Fibroblast of lung (primary cell): ENCODE data around the gene JAKMIP1.

Experiments
- EZH2 ChIP-seq: IDR thresholded peaks from 2 replicates; pipeline ENCODE4 v1.5.1; 2012; ENCODE audit warnings: low read length, control low read depth, mild to moderate bottlenecking; ENCODE audit errors: missing control alignments
- TF ChIP-seq, protein P1 (sequence below), 2 donors: IDR thresholded peaks in 1 of 2; conservative IDR thresholded peaks in 1 of 2; 1 replicate in 1 of 2; 2 replicates in 1 of 2; pipeline ENCODE4 v1.5.1; 2011 to 2012; ENCODE audit warnings: low read length in 2 of 2, control low read depth in 1 of 2, inconsistent platforms in 1 of 2, low read depth in 1 of 2, mild to moderate bottlenecking in 1 of 2

- TF ChIP-seq, protein P1, sequence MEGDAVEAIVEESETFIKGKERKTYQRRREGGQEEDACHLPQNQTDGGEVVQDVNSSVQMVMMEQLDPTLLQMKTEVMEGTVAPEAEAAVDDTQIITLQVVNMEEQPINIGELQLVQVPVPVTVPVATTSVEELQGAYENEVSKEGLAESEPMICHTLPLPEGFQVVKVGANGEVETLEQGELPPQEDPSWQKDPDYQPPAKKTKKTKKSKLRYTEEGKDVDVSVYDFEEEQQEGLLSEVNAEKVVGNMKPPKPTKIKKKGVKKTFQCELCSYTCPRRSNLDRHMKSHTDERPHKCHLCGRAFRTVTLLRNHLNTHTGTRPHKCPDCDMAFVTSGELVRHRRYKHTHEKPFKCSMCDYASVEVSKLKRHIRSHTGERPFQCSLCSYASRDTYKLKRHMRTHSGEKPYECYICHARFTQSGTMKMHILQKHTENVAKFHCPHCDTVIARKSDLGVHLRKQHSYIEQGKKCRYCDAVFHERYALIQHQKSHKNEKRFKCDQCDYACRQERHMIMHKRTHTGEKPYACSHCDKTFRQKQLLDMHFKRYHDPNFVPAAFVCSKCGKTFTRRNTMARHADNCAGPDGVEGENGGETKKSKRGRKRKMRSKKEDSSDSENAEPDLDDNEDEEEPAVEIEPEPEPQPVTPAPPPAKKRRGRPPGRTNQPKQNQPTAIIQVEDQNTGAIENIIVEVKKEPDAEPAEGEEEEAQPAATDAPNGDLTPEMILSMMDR (conservative IDR thresholded peaks at IDR 0.05 in 1 of 2, IDR thresholded peaks at IDR 0.05 in 1 of 2; ENCODE audit: low read depth in 1 of 2, low read length in 2 of 2) = no peak
- TF ChIP-seq EZH2 = no peak
These were observed 113.5 kb downstream of the JAKMIP1 start for GRCh38 chr4:6086846-6087245.
